Pancreas (tissue), 10 donors: ENCODE measurements around the gene SCRN1. TPM values are rescaled to one million over a fixed set of nuclear protein-coding genes. Genes with fewer than 3 reads are reported as not detected.

ENCODE experiments used
- ATAC-seq, 4 donors: fragments of 200-7000 bp; cut with Tn5 transposase; one replicate each; pipeline versions ENCODE4 v1.8.0 to v1.9.1; 2020; ENCODE audit warnings: mild to moderate bottlenecking in 4 of 4, moderate library complexity in 4 of 4
- DNase-seq, 6 donors: peaks; one replicate each; pipeline ENCODE4 v3.0.0-alpha.2; 2020
- FAIRE-seq: peaks from 2 replicates; lab custom pipeline; 2012; peaks lifted over from hg19 to GRCh38; lab: Jason Lieb, UNC
- H3K27ac ChIP-seq, 4 donors: fragments of 200-600 bp; sonication (generic); 1 replicate in 3 of 4; 2 replicates in 1 of 4; pipeline versions ENCODE4 v1.5.0 to v1.8.0; 2020
- H3K27me3 ChIP-seq, 4 donors: fragments of 200-600 bp; one replicate each; pipeline ENCODE4 v1.8.0; 2021
- H3K36me3 ChIP-seq, 3 donors: fragments of 200-600 bp; sonication (generic) in 1 of 3; one replicate each; pipeline versions ENCODE4 v1.5.0 to v1.8.0; 2020 to 2021
- H3K4me1 ChIP-seq, 3 donors: fragments of 200-600 bp; one replicate each; pipeline ENCODE4 v1.8.0; 2021
- H3K4me3 ChIP-seq, 4 donors: fragments of 200-600 bp; sonication (generic) in 2 of 4; one replicate each; pipeline versions ENCODE4 v1.5.0 to v1.8.0; 2020 to 2021
- H3K9me3 ChIP-seq, 4 donors: fragments of 200-600 bp; one replicate each; pipeline ENCODE4 v1.8.0; 2021
- CTCF ChIP-seq, 4 donors: fragments of 200-600 bp; sonication (generic) in 3 of 4; IDR thresholded peaks; one replicate each; pipeline versions ENCODE4 v1.5.0 to v1.8.0; 2021; ENCODE audit warnings: antibody characterized with exemption in 4 of 4
- WGBS, 2 donors: extraction: QIAGEN DNeasy Blood & Tissue Kit; methylation state at CpG; one replicate each; pipeline ENCODE4 v1.1.7; 2013; 5-methylcytosine and 5-hydroxymethylcytosine counted together
- intact Hi-C, 3 donors: fragments of 100-400 bp; cut with DNase I; formaldehyde crosslinking; loops; one replicate each; pipeline versions ENCODE4 v1.11.1 to v1.14.2; 2022
- polyA plus RNA-seq, 2 donors: library from polyadenylated mRNA; stranded (reverse); fragments of 200-250 nt; gene quantifications; one replicate each; pipeline ENCODE4 v1.2.3, GENCODE V29; 2013
- total RNA-seq, 6 donors: library from RNA; stranded (reverse); fragmentation: NEBNext Ultra II Directional in 4 of 6; extraction: Animal tissue kit (Norgen Biotek cat#: 25700) in 4 of 6; gene quantifications; one replicate each; pipeline versions ENCODE4 v1.2.1 to v1.2.4, GENCODE V29; 2021 to 2023
- donor health status: healthy with polysubstance abuse.
- donor health status: DM: no; HTN: no; CAD: no; lungs with moderate emphysema.
- donor health status: DM: no; HTN: no; CAD: no.
- donor health status: control.
- donor health status: control.
- donor health status: Bipolar disorder and iron deficiency.
- donor health status: DM: yes; HTN: yes; CAD: no.
- donor health status: DM: no; HTN: no; CAD: no.
- donor health status: DM: no; HTN: no; CAD: no.
- donor health status: DM: yes; HTN: yes; CAD: no.

Gene SCRN1
- total and polyA plus RNA-seq, 8 donors: 7.7 to 48.0 (median 32.3) TPM

DNA sequence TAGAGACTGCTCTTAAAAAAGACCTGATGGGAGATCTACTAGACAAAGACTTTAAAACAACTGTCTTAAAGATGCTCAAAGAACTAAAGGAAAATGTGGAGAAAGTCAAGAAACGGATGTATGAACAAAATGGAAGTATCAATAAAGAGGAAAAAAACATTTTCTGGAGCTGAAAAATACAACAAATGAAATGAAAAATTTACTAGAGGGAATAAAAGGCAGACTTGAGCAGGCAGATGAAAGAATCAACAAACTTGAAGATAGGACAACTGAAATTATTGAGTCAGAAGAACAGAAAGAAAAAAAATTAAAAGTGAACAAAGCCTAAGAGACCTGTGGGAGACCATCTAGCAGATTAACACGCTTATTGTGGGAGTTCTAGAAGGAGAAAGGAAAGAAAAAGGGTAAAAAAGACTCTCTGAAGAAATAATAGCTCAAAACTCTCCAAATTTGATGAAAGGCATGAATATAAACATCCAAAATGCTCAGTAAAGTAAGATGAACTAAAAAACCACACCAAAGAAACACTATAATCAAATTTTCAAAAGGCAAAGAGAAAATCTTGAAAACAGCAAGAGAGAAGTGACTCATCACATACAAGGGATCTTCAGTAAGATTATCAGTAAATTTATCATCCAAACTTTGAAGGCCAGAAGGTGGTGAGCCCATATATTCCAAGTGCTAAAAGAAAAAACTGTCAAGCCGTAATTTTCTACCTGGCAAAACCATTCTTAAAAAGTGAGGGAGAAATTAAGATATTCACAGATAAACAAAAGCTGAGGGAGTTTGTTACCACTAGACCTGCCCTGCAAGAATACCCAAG, 83.2 kb downstream of the SCRN1 start:
- Histone ChIP-seq H3K4me3 (no peak overlapping the region), H3K9me3 (peaks cover 0 to 4% (median 0%) of the 10 kb centered on the region in 4 donors), H3K4me1 (no peaks in the 10 kb centered on the region), H3K36me3 (no peaks in the 10 kb centered on the region), H3K27me3 (no peaks in the 10 kb centered on the region), H3K27ac (no peak overlapping the region)
- DNase-seq (no peak), FAIRE-seq (no peak), ATAC-seq (no peak)
- 95 to 96% methylated on average over 3 of the region's 3 CpGs for WGBS, 2 donors
- intact Hi-C loops: no loop called here
- TF ChIP-seq CTCF (IDR thresholded peaks at IDR 0.05): no peak

- DNase-seq: no peak
- no peak overlapping the region for H3K27ac ChIP-seq
- TF ChIP-seq CTCF (IDR thresholded peaks at IDR 0.05): no peak
- no peak overlapping the region for H3K4me3 ChIP-seq
- no peaks in the 10 kb centered on the region for H3K36me3 ChIP-seq
- no peak for ATAC-seq
- WGBS, 2 donors: 44 to 70% methylated on average over 1 of the region's 1 CpG
- intact Hi-C loops: no loop called here
- H3K27me3 ChIP-seq: no peaks in the 10 kb centered on the region
- FAIRE-seq: no peak
- no peaks in the 10 kb centered on the region for H3K4me1 ChIP-seq
- H3K9me3 ChIP-seq: no peaks in the 10 kb centered on the region
Measured at GRCh38 chr7:29900745-29901144, 88.9 kb downstream of the SCRN1 start.

- Histone ChIP-seq H3K4me1 (no peaks in the 10 kb centered on the region), H3K9me3 (no peaks in the 10 kb centered on the region), H3K27ac (no peak overlapping the region), H3K4me3 (no peak overlapping the region), H3K36me3 (no peaks in the 10 kb centered on the region), H3K27me3 (no peaks in the 10 kb centered on the region)
- no peak for TF ChIP-seq CTCF (IDR thresholded peaks at IDR 0.05)
- intact Hi-C loops: no loop called here
- WGBS, 2 donors: 67 to 74% methylated on average over 5 of the region's 5 CpGs
- ATAC-seq: peak in 1 of 4 donors; percentile 30
- FAIRE-seq: no peak
- DNase-seq: no peak
Measured at GRCh38 chr7:29898301-29898700, 91.3 kb downstream of the SCRN1 start.

DNA sequence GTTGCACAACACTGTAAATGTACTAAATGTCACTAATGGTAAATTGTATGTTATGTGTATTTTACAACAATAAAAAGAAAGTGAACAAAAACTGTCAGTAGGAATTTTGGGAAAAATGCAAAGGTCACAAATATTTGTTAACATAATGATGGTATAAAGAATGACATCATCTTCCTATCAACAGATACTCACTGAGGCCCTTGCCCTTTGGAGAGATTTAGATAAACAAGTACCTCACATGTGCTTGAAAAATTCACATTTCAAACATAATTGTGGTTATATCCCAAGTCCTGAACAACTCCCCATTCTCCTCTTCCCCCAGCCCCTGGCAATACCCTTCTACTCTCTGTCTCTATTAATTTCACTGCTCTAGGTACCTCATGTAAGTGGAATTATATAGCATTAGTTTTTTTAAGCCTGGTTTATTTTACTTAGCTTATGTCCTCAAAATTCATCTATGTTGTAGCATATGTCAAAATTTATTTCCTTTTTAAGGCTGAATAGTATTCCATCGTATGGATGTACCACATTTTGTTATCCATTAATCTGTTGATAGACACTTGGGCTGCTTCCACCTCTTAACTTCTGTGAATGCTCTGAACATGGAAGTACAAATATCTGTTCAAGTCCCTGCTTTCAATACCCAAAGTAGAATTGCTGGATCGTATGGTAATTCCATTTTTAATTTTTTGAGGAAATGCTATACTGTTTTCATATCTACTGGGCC, 92.8 kb downstream of the SCRN1 start:
- Histone ChIP-seq H3K9me3 (no peaks in the 10 kb centered on the region), H3K4me3 (no peak overlapping the region), H3K36me3 (no peaks in the 10 kb centered on the region), H3K4me1 (no peaks in the 10 kb centered on the region), H3K27me3 (no peaks in the 10 kb centered on the region), H3K27ac (no peak overlapping the region)
- intact Hi-C loops: no loop called here
- WGBS, 2 donors: 93 to 100% methylated on average over 2 of the region's 2 CpGs
- TF ChIP-seq CTCF (IDR thresholded peaks at IDR 0.05): no peak
- no peak for ATAC-seq
- FAIRE-seq: no peak
- DNase-seq: no peak
